Ramos (cell line): ENCODE data around the gene GABRR2.

Source experiments
- in situ Hi-C: fragments of 300-500 bp; cut with MboI; formaldehyde crosslinking; loops from one replicate; pipeline ENCODE4 v1.14.3; 2022; ENCODE audit warnings: low sequenced_read_pairs; ENCODE audit not compliant: unreplicated experiment

GABRR2 gene

GRCh38 chr6:89221971-89222711 is 93.0 kb downstream of the GABRR2 start:
- in situ Hi-C loops, result no loop called here

- in situ Hi-C loops, result no loop called here
Measured at GRCh38 chr6:89221129-89221528, 94.0 kb downstream of the GABRR2 start.

DNA sequence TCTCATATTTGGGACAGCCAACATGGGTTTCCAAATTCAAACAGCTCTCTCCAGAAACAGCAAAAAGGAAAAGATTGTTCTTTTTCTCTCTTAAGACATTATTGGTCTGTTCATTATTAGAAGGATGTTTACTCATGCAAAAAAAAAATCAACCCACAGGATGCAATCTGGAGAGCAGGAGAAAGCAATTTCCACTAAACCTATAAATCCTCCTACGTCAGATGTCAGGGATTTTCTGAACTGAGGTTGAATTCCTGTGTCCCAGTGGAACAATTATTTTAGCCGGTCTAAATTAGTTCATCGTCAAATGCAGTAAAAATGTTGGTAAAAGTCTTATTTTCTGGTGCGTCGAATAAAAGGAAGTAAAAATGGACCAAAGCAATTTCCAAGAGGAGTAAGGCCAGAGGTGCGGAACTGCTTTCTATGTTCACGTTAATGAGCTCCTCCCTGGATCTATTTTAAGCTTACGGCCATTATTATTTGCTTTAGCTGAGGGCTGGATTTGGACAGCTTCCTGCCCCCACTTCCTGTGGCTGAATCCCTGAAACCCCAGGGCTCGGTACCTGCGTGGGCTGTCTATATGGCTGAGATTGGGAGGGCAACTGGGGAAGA is 97.7 kb downstream of the GABRR2 start, which contains the start of gene GABRR1:
Gene GABRR1 (minus strand): TSS at position 60 of the 612 bp plus-strand sequence. CDS start 36 bp downstream, at position 24.
- in situ Hi-C loops, result no loop called here

- in situ Hi-C loops, result no loop called here
Measured at GRCh38 chr6:89216411-89216810, 98.7 kb downstream of the GABRR2 start.

DNA sequence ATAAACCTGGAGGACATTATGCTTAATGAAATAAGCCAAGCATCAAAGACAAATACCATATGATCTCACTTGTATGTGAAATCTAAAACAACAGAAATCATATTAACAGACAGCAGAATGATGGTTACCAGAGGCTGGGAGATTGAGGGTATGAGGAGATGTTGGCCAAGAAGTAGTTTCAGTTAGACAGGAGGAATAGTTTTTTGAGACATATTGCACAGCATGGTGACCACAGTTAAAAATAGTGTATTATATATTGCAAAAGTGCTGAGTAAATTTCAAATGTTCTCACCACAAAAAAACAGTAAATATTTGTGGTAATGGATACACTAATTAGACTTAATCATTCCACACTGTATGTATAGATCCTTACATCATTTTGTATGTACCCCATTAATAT is 99.7 kb downstream of the GABRR2 start:
- in situ Hi-C loops, result no loop called here

DNA sequence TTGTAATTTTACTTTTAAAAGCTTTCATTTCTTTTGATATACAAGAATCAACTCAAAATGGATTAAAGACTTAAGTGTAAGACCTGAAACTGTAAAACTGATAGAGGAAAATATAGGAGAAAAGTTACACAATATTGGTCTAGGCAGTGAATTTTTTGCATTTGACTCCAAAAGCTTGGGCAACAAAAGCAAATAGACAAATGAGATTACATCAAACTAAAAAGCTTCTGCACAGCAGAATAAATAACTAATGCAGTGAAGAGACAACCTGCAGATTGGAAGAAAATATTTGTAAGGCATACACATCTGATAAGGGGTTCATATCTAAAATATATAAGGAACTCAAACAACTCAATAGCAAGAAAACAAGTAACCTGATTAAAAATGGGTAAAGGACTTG is 100.9 kb downstream of the GABRR2 start:
- in situ Hi-C loops, result no loop called here

DNA sequence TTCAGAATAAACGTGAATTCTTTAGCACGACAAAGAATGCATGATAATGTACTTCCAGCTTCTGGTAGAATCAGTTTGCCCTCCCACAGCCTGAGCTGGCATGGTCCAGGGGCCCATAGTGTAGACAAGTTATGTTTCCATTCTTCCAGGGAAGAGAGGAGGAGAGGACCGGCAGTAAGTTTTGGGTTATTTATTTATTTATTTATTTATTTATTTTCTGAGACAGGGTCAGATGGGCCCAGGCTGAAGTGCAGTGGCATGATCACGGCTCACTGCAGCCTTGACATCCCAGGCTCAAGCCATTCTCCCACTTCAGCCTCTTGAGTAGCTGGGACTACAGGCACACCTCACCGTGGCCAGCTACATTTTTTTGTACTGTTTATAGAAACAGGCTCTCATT is 102.6 kb downstream of the GABRR2 start:
- in situ Hi-C loops, result no loop called here

DNA sequence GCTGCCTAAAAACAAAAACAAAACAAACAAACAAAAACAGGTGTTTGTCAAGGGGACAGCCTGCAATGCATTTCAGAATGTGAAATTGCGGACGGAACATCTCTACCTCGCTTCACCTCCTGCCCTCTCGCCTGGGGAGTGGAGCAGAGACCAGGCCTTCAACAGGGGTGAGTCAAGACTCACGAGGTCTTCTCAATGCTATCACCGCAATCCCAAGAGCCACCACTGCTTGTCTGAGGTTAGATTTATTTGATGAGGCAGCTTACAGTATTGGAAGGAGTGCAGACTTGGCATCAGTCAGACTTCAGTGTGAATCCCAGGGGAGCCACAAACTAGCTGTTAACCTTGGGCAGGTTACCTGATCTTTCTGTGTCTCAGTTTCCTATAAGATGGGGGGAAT is 105.6 kb downstream of the GABRR2 start:
- in situ Hi-C loops, result no loop called here

DNA sequence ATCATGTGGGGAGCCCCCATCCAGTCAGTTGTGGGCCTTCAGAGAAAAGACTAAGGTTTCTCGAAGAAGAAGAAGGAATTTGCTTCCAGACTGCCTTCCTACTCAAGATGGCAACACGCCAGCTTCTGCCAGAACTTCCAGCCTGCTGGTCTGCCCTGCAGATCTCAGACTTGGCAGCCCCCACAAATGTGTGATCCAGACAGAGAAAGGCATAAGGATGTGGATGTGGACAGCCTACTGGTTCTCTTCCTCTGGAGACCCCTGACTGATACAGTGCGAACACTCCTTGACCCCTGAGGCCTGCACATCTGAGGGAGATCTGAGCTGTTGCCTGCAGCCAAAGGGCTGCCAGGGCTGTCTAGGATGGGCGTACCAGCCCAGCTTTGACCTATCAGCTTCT is 106.5 kb downstream of the GABRR2 start:
- in situ Hi-C loops, result no loop called here
